ENCODE results near the gene NPAS3.

- no peak for TF ChIP-seq JUN (IDR thresholded peaks at IDR 0.05; ENCODE audit: low read depth, low read length)
- TF ChIP-seq TEAD4 (IDR thresholded peaks at IDR 0.05; ENCODE audit: low read depth, low read length) = no peak
Measured at GRCh38 chr14:32906672-32907071, 32.0 kb upstream of the NPAS3 start.

Measured in H1 (cell line).